T-helper 2 cell treated with Interferon-gamma antibody and Interleukin-4, amounts not matched to agents 100 ng/mL and 5 ng/mL, for 36 hours (primary cell): ENCODE measurements around the gene SNIP1. TPM values are rescaled to one million over a fixed set of nuclear protein-coding genes. Genes with fewer than 3 reads are reported as not detected.
"Not testable (repeated sequence)": the region's sequence is repeated elsewhere in the genome, so short reads cannot be mapped to it uniquely, and the experiment has no call there.

Source experiments
- intact Hi-C: fragments of 100-400 bp; cut with micrococcal nuclease; formaldehyde crosslinking; loops from one replicate; pipeline ENCODE4 v1.15.1; 2023
- total RNA-seq: library from RNA; stranded (reverse); gene quantifications from 2 replicates; pipeline ENCODE4 v1.2.3, GENCODE V29; 2022

The SNIP1 gene
- total RNA-seq, 1 donor from 2014 or later: 27.9 TPM

GRCh38 chr1:37515185-37516034 is 38.7 kb downstream of the SNIP1 start:
- intact Hi-C loops: loop anchor here (2.0 kb wide), 1 partner anchor 81 kb away; no protein-coding TSS in a partner anchor

GRCh38 chr1:37514350-37515184 is 39.5 kb downstream of the SNIP1 start, which contains the start of gene MEAF6:
Gene MEAF6 (minus strand): TSS chr1:37514766. CDS start chr1:37514746, 20 bp downstream.
- intact Hi-C loops: loop anchor here (1.0 to 2.0 kb wide), 3 partner anchors 40 to 82 kb away; partner anchors contain the start of genes SNIP1 and ZC3H12A

GRCh38 chr1:37513795-37514349 is 40.2 kb downstream of the SNIP1 start:
- intact Hi-C loops: loop anchor here (1.0 to 2.0 kb wide), 3 partner anchors 40 to 83 kb away; partner anchors contain the start of genes SNIP1 and ZC3H12A

- intact Hi-C loops: no loop called here
These were observed 44.9 kb downstream of the SNIP1 start for GRCh38 chr1:37509181-37509580.

GRCh38 chr1:37506740-37507139 is 47.4 kb downstream of the SNIP1 start:
- intact Hi-C loops: no loop called here

GRCh38 chr1:37502791-37503190 is 51.3 kb downstream of the SNIP1 start:
- intact Hi-C loops: not testable (repeated sequence)

GRCh38 chr1:37502104-37502503 is 52.0 kb downstream of the SNIP1 start:
- intact Hi-C loops: no loop called here

- intact Hi-C loops: no loop called here
These were observed 52.4 kb downstream of the SNIP1 start for GRCh38 chr1:37501661-37502060.

GRCh38 chr1:37498872-37499617 is 55.0 kb downstream of the SNIP1 start:
- intact Hi-C loops: no loop called here

- intact Hi-C loops: no loop called here
These were observed 56.3 kb downstream of the SNIP1 start for GRCh38 chr1:37497832-37498231.

GRCh38 chr1:37495875-37496274 is 58.2 kb downstream of the SNIP1 start:
- intact Hi-C loops: no loop called here

- intact Hi-C loops: no loop called here
These were observed 60.6 kb downstream of the SNIP1 start for GRCh38 chr1:37493336-37494098.

GRCh38 chr1:37487619-37487984 is 66.5 kb downstream of the SNIP1 start:
- intact Hi-C loops: loop anchor here (1.0 kb wide), 1 partner anchor 32 kb away; no protein-coding TSS in a partner anchor

GRCh38 chr1:37486680-37487618 is 67.1 kb downstream of the SNIP1 start:
- intact Hi-C loops: loop anchor here (1.0 kb wide), 1 partner anchor 32 kb away; no protein-coding TSS in a partner anchor

- intact Hi-C loops: no loop called here
These were observed 68.0 kb downstream of the SNIP1 start for GRCh38 chr1:37485902-37486679.
